Neural progenitor cell (in vitro differentiated cells): ENCODE results near the gene NFASC. TPM values are rescaled to one million over a fixed set of nuclear protein-coding genes. Genes with fewer than 3 reads are reported as not detected.

Experiments
- DNase-seq: peaks from one replicate; pipeline ENCODE4 v3.0.0-alpha.2; 2016; ENCODE audit warnings: low spot score
- H2AFZ ChIP-seq: fragments of 200-600 bp; sonication (generic); replicated peaks from 2 replicates; pipeline ENCODE4 v1.6.1; 2016; ENCODE audit warnings: antibody characterized with exemption
- H3F3A ChIP-seq: fragments of 200-600 bp; sonication (generic); 2 replicates; pipeline ENCODE4 v1.6.1; 2016; ENCODE audit warnings: antibody characterized with exemption, low read depth
- H3K27ac ChIP-seq: fragments of 200-600 bp; sonication (generic); 2 replicates; pipeline ENCODE4 v1.5.1; 2016; ENCODE audit warnings: mild to moderate bottlenecking
- H3K27me3 ChIP-seq: fragments of 200-600 bp; sonication (generic); 2 replicates; pipeline ENCODE4 v1.6.1; 2016; ENCODE audit warnings: mild to moderate bottlenecking, moderate library complexity
- H3K36me3 ChIP-seq: fragments of 200-600 bp; sonication (generic); 2 replicates; pipeline ENCODE4 v1.5.1; 2016
- H3K4me1 ChIP-seq: fragments of 200-600 bp; sonication (generic); 2 replicates; pipeline ENCODE4 v1.6.1; 2016; ENCODE audit warnings: mixed run types
- H3K4me2 ChIP-seq: fragments of 200-600 bp; sonication (generic); 2 replicates; pipeline ENCODE4 v1.6.1; 2016
- H3K4me3 ChIP-seq: fragments of 200-600 bp; sonication (generic); 2 replicates; pipeline ENCODE4 v1.5.1; 2016
- H3K79me2 ChIP-seq: fragments of 200-600 bp; sonication (generic); 2 replicates; pipeline ENCODE4 v1.6.1; 2016; ENCODE audit warnings: low read depth
- H3K9ac ChIP-seq: fragments of 200-600 bp; sonication (generic); 2 replicates; pipeline ENCODE4 v1.6.1; 2016
- H3K9me3 ChIP-seq: fragments of 200-600 bp; sonication (generic); 2 replicates; pipeline ENCODE4 v1.5.1; 2016; ENCODE audit warnings: low read depth
- H4K20me1 ChIP-seq: fragments of 200-600 bp; sonication (generic); 2 replicates; pipeline ENCODE4 v1.6.1; 2016; ENCODE audit warnings: low read depth
- H3K27ac Mint-ChIP-seq: 3 replicates; pipeline ENCODE4 v1.8.0; 2021; ENCODE audit warnings: mixed read lengths
- H3K27me3 Mint-ChIP-seq: 2 replicates; pipeline ENCODE4 v1.8.0; 2022; ENCODE audit warnings: low read depth, mild to moderate bottlenecking, inconsistent platforms, moderate library complexity, mixed read lengths; ENCODE audit not compliant: insufficient read depth
- H3K36me3 Mint-ChIP-seq: 3 replicates; pipeline ENCODE4 v1.8.0; 2021; ENCODE audit warnings: mixed read lengths
- H3K4me1 Mint-ChIP-seq: 3 replicates; pipeline ENCODE4 v1.8.0; 2021; ENCODE audit warnings: mixed read lengths
- H3K4me3 Mint-ChIP-seq: 3 replicates; pipeline ENCODE4 v1.8.0; 2021; ENCODE audit warnings: mild to moderate bottlenecking, moderate library complexity, mixed read lengths
- H3K9me3 Mint-ChIP-seq: 3 replicates; pipeline ENCODE4 v1.8.0; 2020; ENCODE audit warnings: mixed read lengths
- CTCF ChIP-seq: fragments of 200-600 bp; sonication (generic); IDR thresholded peaks from 2 replicates; pipeline ENCODE4 v1.5.1; 2017; ENCODE audit warnings: antibody characterized with exemption, mild to moderate bottlenecking
- EZH2 ChIP-seq: fragments of 200-600 bp; sonication (generic); IDR thresholded peaks from 2 replicates; pipeline ENCODE4 v1.6.1; 2017; ENCODE audit warnings: antibody characterized with exemption, mild to moderate bottlenecking, moderate library complexity
- EZH2phosphoT487 ChIP-seq: fragments of 200-600 bp; sonication (generic); IDR thresholded peaks from 2 replicates; pipeline ENCODE4 v1.6.1; 2017; ENCODE audit warnings: antibody characterized with exemption
- total RNA-seq: library from RNA; depleted of rRNA; stranded (reverse); fragments of >200 nt; gene quantifications from 2 replicates; pipeline ENCODE4 v1.2.3, GENCODE V29; 2015; ENCODE audit warnings: low replicate concordance

Gene NFASC
- total RNA-seq, 1 donor from 2014 or later = 2.5 TPM

DNA sequence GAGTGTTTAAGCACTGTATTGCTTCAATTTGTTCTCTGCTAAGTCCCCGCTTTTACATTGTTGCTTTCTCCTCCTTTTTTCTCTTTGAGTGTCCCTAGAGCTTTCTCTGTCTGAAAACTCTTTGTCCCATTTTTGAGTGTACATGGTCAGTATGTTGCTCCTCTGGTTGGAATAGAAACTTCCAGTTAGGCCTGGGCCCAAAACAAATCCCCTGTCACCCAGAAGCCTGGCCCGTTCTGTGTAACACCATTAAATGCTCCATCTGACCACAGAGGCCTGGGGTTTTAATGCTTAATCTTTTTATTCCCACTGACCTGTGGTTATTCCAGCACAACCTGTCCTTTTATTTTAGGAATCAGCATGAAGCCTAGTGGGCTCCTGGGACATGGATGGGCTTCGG lies 28.3 kb upstream of the NFASC start:
- H3K9me3 Mint-ChIP-seq = no peaks in the 10 kb centered on the region
- Histone ChIP-seq H3K4me3 (no peak overlapping the region), H3K9me3 (no peaks in the 10 kb centered on the region), H3K79me2 (no peaks in the 10 kb centered on the region), H2AFZ (no peak overlapping the region), H3K27ac (no peak overlapping the region), H3K9ac (no peak overlapping the region), H3K4me1 (no peaks in the 10 kb centered on the region), H3K36me3 (no peaks in the 10 kb centered on the region), H3K27me3 (no peaks in the 10 kb centered on the region), H4K20me1 (peaks cover 15% of the 10 kb centered on the region), H3K4me2 (no peak overlapping the region), H3F3A (no peaks in the 10 kb centered on the region)
- TF ChIP-seq CTCF (no peak), EZH2phosphoT487 (no peak), EZH2 (no peak)
- H3K4me3 Mint-ChIP-seq = no peak overlapping the region
- peaks cover 2% of the 10 kb centered on the region for H3K27me3 Mint-ChIP-seq
- no peak overlapping the region for H3K27ac Mint-ChIP-seq
- H3K4me1 Mint-ChIP-seq = peaks cover 15% of the 10 kb centered on the region
- H3K36me3 Mint-ChIP-seq = no peaks in the 10 kb centered on the region
- no peak for DNase-seq

DNA sequence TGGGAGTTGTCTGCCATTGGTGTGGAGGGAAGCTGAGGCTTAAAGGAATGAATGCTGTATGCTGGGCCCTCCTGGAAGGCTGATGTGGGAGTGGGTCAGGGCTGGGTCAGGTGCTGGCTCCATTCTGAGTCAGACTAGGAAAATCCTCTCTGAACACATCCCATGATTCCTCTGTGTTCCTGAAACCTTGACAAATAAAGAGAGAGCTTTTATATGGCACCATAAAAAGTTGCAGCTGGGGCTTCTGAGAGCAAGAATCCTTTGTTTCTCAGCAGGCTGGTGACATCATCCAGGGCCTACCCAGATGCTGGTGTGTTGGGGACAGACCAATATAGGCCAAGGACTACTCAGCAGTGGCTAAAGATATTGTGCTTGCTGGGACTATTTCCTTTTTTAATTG lies 27.8 kb upstream of the NFASC start:
- no peak overlapping the region for H3K27ac Mint-ChIP-seq
- no peaks in the 10 kb centered on the region for H3K4me1 ChIP-seq

GRCh38 chr1:204846546-204846945 lies 24.1 kb upstream of the NFASC start:
- H3K4me3 ChIP-seq = no peak overlapping the region
- peaks cover 21% of the 10 kb centered on the region for H3K4me1 Mint-ChIP-seq
- H3K27ac Mint-ChIP-seq = no peak overlapping the region

More for the DNA sequence above, 27.8 kb upstream of the NFASC start:
- H3K9me3 Mint-ChIP-seq = no peaks in the 10 kb centered on the region
- no peaks in the 10 kb centered on the region for H3K36me3 Mint-ChIP-seq
- H3K4me3 Mint-ChIP-seq = no peak overlapping the region
- TF ChIP-seq EZH2 (no peak), EZH2phosphoT487 (no peak), CTCF (no peak)
- H4K20me1 ChIP-seq = peaks cover 12% of the 10 kb centered on the region
- H3K9ac ChIP-seq = no peak overlapping the region
- no peak overlapping the region for H2AFZ ChIP-seq
- H3F3A ChIP-seq = no peaks in the 10 kb centered on the region
- H3K4me3 ChIP-seq = no peak overlapping the region
- no peak overlapping the region for H3K27ac ChIP-seq
- no peak overlapping the region for H3K4me2 ChIP-seq
- H3K36me3 ChIP-seq = no peaks in the 10 kb centered on the region
- no peaks in the 10 kb centered on the region for H3K79me2 ChIP-seq
- no peaks in the 10 kb centered on the region for H3K9me3 ChIP-seq
- no peaks in the 10 kb centered on the region for H3K27me3 ChIP-seq
- H3K4me1 Mint-ChIP-seq = peaks cover 20% of the 10 kb centered on the region
- H3K27me3 Mint-ChIP-seq = peaks cover 2% of the 10 kb centered on the region
- no peak for DNase-seq

More at GRCh38 chr1:204846546-204846945, 24.1 kb upstream of the NFASC start:
- Histone ChIP-seq H4K20me1 (no peaks in the 10 kb centered on the region), H3K4me1 (no peaks in the 10 kb centered on the region), H2AFZ (no peak overlapping the region), H3K9me3 (no peaks in the 10 kb centered on the region), H3K9ac (no peak overlapping the region), H3K36me3 (no peaks in the 10 kb centered on the region), H3F3A (no peaks in the 10 kb centered on the region), H3K79me2 (no peaks in the 10 kb centered on the region), H3K27ac (no peak overlapping the region), H3K27me3 (no peaks in the 10 kb centered on the region), H3K4me2 (no peak overlapping the region)
- TF ChIP-seq CTCF (no peak), EZH2 (no peak), EZH2phosphoT487 (no peak)
- H3K9me3 Mint-ChIP-seq = no peaks in the 10 kb centered on the region
- no peak overlapping the region for H3K4me3 Mint-ChIP-seq
- H3K36me3 Mint-ChIP-seq = no peaks in the 10 kb centered on the region
- H3K27me3 Mint-ChIP-seq = peaks cover 2% of the 10 kb centered on the region
- DNase-seq = no peak
